Globus pallidus (tissue), 1 donor: ENCODE data around the gene TPH2.

Source experiments
- DNase-seq: peaks from one replicate; pipeline ENCODE4 v3.0.0-alpha.2; 2015; ENCODE audit warnings: low spot score

Gene TPH2

DNA sequence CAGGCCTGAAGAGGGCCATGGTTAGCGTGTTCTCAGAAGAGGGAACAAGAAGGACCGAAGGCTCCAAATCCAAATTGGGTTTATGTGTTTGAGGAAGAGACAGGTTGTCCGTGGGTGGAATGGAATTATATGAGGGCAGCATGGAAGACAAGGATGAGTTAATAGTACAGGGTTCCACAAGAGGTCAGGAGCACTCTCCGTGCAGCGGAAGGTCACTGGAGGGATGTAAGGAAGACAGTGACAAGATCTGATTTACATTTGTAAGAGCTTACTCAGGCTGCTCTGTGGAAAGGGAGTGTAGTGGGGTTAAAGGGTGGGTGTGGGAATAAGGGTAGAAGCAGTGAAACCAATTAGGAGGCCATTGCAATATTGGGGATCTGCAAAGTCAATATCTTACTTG, 97.0 kb downstream of the TPH2 start:
- DNase-seq, result no peak

DNA sequence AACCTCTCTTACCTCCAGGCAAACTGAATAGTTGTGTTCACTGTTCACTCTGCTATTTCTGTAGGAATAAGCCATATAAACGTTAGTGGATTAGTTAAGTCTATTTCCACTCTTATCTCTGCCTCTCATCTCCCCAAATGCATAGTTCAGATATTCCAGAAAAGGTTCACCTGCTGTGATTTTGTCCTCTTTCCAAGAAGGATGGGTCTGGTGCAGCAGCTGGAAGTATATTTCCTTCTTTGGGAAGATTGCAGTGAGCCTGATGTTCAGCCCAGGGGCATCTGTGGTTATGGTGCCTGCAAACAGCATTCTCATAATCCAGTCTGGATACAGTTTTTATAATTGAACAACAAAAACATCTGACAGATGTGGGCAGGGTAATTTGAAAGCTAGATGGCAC, 97.7 kb downstream of the TPH2 start:
- no peak for DNase-seq

DNA sequence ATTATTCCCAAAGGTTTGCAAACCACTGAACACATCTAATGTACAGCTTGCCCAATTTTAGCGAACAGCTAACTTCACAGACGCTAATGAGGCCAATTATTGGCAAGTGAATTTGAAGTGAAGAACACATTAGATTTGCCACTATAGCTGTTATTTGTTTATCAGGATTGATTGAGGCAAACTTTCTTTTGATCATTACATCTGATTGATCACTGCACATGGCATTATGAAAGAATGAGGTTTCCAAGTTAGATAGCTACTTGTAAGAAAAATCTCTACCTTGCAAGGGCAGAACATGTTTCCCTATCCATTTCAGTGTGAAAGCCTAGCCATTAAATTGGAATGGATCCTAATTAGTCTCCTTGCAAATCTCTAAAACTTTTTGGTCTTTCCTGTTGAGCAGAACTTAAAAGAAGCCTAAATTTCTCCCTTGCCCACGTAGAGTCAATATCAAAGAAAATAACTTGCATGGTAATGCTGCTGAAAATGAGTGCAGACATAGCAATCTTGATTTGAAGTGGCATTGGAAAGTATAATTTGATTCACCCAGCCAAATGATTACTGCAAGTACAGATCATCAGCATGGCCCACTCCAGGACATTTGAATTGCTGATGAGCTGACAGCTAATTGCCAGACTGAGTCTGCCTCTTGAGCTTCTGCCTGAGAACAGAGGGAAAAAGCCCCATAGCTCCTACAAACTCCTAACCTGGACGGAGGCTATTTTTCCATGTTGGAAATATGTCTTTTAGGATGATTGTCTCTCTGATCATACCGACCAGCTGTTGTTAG, 98.6 kb downstream of the TPH2 start:
- DNase-seq, result no peak

DNA sequence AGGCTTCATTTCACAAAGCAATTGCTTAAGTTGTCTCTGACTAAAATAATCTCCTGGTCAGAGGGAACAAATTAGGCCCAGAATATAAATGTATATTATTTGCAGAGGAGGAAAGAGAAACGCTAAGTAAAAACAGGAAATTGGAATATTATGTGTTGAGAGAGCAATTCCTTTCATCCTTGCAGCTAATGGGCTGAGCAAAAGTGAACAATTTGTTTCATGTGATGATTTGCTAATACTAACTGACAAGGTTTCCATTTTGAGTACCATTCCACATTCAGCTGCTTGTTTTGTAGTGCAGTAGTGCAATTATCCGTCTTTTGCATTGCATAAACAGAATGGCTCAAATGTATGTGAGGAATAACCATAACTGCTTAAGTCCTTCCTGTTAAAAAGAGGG, 103.2 kb downstream of the TPH2 start:
- DNase-seq, result no peak

DNA sequence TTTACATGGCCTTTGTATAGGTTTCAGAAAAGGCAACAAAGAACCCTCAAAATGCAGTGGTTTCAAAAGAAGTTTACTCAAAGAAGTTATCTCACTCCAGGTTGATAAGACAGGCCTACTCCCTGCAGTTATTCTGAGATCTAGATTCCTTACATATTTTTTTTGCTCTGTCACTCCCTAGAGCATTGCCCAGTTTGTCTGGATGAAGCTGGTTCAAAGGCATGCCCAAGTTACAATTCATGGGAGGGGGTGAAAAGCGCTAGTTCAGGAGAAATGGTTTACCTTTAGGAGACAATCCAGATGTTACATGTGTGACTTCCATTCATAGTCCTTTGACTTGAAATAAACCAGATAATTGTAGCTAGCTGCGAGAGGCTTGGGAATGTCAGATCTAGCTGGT, 115.0 kb downstream of the TPH2 start:
- no peak for DNase-seq

DNA sequence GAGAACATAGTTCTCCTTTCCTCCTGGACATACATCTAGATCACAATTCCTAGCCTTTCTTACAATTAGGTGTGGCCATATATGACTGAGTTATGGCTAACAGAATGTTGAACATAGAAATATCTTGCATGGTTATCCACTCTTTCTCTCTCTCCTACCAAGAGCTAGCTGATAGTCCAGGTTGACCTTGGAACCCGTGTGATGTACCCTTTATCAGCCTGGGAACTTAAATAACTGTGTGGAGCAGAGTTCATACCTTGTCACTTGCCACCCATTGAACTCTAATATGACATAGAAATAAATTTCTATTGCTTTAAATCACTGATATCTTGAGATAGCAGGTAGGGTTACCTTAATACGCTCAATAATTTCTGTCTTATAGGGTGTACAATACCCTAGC, 115.9 kb downstream of the TPH2 start:
- no peak for DNase-seq

DNA sequence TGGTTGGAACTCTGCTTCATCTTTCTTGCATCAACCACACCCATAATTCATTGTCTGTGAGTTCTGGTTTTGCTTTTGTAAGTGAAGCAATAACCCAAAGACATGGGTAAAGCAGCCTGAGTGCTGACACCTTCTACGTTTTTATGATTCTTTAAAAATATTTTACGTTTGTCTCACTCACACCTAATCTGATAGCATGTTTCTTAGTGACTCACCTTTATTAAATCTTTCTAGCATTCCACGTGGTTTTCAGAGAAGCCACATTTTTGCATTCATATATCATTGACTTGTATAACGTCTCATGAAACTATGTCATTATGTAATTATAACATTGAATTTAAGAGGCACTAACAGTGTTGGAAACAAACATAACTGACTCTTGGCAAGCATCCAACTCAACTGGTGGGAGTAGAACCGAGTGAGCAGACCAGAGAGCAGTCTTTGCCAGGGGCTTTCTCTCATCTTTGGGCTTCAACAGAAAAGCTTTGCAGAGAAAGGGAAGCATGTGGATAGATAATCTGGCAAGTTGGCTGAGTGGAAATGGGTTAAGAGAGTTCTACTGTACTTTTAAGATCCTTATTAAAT, 118.8 kb downstream of the TPH2 start:
- no peak for DNase-seq

DNA sequence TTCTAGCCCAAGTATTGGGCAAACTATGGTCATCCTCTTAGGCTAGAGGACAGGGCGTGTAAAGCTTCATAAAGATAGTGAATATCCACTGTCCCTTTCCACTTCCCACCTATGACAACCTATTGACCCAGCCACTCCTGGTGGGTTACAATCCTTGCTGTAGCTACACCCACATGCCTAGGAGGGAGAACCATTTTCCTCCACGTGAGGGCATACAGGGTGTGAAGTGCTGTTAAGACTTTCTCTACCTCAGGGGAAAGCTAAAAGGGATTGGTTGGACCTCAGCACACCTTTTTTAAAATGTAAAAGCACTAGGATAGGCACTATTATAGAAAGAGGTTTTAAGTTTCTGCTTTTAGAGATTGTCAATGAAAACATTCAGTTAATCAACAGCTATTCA, 124.4 kb downstream of the TPH2 start:
- no peak for DNase-seq

DNA sequence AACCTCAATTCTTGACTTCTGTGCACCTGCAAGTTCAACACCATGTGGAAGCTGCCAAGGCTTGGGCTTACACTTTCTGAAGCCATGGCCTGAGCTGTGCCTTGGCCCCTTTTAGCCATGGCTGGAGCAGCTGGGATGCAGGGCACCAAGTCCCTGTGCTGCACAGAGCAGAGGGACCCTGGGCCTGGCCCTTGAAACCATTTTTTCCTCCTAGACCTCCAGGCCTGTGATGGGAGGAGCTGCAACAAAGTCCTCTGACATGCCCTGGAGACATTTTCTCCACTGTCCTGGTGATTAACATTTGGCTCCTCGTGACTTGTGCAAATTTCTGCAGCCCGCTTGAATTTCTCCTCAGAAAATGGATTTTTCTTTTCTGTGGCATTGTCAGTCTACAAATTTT, 132.4 kb downstream of the TPH2 start:
- no peak for DNase-seq

DNA sequence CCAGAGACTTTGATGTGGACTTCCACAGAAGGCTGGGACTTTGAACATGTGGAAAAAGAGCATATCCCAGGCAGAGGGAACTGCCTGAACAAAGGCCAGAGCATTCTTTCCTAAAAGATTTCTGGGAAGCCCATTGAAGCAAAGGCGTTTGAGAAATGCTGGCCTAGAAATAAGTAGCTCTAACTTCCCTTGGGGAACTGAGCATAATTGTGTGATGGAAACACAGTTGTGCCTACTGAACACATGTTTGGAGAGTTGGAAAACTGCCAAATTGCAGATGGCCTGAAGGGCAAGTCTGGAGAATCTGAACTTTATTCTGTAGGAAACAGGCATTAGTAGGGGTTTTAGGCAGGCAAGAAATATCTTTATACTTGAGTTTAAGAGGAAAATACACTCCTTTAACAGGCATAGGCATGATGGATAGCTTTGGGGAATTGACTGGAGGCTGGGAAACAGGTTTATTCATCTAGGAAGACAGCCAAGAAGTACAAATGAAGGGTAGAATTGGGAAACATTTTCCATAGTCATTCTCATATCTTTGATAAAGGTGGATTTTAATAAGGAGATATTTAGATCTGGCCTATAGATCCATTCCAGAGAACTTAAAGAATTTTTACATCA, 134.1 kb downstream of the TPH2 start:
- DNase-seq, result peak; percentile 44

DNA sequence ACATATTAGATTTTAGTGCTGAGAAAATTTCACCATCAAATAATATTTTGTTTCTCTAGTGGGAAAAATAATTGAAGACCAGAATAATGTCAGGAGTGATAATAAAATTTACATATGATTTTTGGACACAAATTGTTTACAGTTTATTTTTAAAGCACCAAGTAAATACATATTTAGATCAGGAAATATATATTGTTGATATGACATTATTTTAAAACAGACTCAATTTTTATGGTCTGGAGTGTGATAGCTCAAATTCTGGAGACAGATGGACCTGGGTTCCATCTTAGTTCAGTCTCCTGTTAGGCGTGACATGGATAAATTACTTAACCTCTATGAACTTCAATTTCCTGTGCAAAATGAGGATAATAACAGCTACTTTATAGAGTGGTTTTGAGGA, 135.4 kb downstream of the TPH2 start:
- no peak for DNase-seq

DNA sequence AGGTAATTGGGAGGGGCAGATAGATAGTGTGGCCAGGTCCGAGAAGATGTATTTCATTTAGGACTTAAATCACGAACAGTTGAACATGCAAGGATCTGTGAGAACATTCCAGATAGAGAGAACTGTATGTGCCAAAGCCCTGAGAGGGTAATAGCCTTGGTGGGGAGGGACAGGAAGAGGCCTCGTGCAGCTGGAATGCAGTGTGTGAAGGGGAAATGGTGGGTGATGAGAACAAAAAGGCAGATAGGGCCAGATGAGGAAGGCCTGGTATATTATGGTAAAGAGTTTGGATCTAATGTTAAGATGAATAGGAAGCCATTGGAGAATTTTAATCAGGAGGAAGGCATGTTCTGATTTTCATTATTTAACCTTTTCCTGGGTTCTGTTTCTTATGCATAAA, 136.3 kb downstream of the TPH2 start:
- no peak for DNase-seq

DNA sequence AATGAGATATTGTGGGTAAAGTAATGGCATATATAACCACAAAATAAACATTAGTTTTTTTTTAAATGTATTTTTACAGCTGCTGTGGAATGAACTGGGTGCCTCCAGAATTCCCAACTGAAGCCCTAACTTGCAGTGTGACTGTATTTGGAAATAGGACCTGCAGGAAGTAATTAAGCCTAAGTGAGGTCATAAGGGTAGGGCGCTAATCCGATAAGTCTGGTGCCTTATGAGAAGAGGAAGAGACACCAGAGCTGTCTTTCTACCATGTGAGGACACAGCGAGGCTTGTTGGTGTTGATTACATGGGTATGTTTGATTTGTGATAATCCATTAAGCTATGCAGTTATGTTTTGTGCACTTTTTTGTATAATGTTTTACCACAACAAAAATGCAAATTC, 136.8 kb downstream of the TPH2 start:
- DNase-seq, result no peak

DNA sequence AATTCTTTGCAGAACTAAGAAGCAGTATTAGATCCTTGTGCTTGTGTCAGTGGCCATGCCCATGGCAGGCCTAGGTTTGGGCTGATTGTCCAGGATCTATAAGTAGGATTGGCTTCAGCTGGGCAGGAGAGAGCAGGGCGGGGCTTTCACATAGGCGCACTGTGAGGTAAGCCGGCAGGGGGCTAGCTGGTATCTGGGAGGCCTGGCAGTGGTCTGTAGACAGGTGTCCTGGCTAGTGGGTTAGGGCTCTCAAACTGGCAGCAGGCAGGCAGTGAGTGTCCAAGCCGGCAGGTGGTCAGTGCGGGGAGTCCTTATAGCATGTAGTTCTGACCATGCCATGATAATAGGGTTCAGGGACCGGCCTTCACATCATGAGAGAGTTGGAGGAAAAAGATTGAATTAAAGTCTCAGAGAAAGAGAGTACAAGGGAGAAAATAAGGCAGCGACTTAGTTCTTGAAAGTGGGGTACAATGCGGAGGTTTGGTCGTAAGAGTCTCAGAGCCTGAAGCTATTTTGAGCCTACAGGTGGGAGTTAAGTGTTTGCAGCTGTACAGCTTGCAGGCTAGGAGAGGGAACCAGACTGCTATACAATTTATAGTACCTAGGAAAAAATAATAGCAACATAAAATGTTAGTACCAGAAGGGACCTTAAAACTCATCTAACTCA, 137.4 kb downstream of the TPH2 start:
- DNase-seq, result no peak

DNA sequence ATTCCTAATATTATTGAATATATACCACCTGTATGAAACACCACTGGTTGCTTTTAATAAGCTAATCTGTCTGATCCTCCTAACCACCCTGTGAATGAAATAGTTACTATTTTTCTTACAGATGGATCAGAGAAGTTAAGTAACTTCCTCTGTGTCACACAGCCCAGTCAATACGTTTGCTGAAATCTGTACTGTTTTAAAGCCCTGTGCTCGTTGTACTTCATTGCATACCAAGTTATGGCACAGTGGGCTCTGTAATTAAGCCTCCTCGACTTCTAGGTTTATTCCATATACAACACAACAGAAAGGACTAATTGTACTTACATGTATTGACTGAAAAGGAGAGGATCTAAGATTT, 137.9 kb downstream of the TPH2 start:
- DNase-seq, result no peak

DNA sequence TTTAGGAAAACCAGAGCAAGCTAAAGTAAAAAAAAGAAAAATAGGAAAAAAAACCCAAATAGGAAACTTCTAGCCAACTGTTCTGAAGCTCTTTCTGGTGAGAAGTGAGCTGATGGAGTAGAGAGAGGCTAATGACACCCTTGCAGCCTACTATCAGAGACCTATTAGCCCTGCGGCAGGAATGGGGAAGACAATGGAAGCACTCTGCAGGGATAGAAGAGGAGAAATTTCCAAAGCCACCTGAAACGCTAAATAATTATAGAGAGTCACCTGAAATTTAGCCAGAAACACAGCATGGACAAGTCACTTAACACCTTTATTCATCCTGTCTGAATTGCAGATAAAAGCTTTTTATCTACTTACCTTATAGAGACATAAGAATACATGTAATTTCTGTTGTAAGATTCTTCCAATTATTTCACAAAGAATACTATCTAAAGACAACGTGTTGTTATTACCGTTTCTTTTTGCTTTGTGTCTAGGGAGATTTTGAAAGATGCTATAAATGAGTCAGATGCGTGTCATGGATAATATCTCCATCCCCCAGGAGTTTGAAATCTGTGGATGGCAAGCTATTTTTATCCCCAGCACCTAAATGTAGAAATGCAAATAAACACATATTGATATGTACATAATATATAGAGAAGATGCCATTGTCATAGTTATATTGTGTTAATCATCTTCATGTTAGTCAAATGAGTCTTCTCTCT, 138.6 kb downstream of the TPH2 start:
- DNase-seq, result no peak

DNA sequence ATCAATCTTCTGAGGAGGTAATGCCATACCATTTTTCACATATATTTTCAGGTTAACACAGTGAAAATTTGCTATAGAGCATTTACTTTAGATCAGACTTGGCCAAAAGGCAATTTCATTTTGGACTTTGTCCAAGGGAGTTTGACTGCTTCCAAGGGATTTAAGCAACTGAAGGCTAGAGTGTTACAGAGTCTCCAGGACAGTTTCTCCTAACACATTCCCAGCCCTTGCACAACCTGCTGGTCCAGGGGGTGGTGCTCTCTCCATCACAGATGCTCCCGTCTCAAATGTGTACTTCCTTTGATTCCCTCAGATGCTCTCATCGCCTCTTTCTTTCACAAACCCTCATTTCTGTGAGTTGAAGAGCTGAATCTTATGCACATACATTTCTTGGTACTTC, 143.1 kb downstream of the TPH2 start:
- DNase-seq, result peak; percentile 33
